Uterus (tissue), 2 donors: Measurements from ENCODE around the gene DHX34.

Source experiments
- CTCF ChIP-seq, 4 experiments: fragments of 200-600 bp in 2 of 4; fragments of 450-650 bp in 2 of 4; sonication (generic) in 2 of 4; IDR thresholded peaks; one replicate each; pipeline ENCODE4 v1.5.1; 2016 to 2019; ENCODE audit warnings: antibody characterized with exemption in 4 of 4, mild to moderate bottlenecking in 2 of 4, moderate library complexity in 1 of 4
- POLR2A ChIP-seq, 2 donors: fragments of 450-650 bp; IDR thresholded peaks; one replicate each; pipeline ENCODE4 v1.6.1; 2016; ENCODE audit warnings: antibody characterized with exemption in 2 of 2, mild to moderate bottlenecking in 1 of 2, moderate library complexity in 1 of 2

- TF ChIP-seq CTCF (IDR thresholded peaks at IDR 0.05) (no peak), POLR2A (IDR thresholded peaks at IDR 0.05) (no peak)
Measured at GRCh38 chr19:47422417-47423163, 73.5 kb downstream of the DHX34 start.
